Left renal pelvis (tissue), 4 donors: ENCODE data around the gene GTF2IRD1. TPM values are rescaled to one million over a fixed set of nuclear protein-coding genes. Genes with fewer than 3 reads are reported as not detected.
"Not testable (repeated sequence)": the region's sequence is repeated elsewhere in the genome, so short reads cannot be mapped to it uniquely, and the experiment has no call there.

ENCODE experiments used
- DNase-seq, 4 donors: peaks; one replicate each; pipeline ENCODE4 v3.0.0-alpha.2; 2013; ENCODE audit warnings: low read depth in 4 of 4, low spot score in 3 of 4
- polyA plus RNA-seq, 4 donors: library from polyadenylated mRNA; unstranded; fragments of 120-200 nt; gene quantifications; one replicate each; pipeline ENCODE4 v1.2.1, GENCODE V29; 2013; ENCODE audit not compliant: insufficient read length in 4 of 4

GTF2IRD1 gene
- polyA plus RNA-seq, 4 donors = 35.2 to 60.0 (median 50.9) TPM

DNA sequence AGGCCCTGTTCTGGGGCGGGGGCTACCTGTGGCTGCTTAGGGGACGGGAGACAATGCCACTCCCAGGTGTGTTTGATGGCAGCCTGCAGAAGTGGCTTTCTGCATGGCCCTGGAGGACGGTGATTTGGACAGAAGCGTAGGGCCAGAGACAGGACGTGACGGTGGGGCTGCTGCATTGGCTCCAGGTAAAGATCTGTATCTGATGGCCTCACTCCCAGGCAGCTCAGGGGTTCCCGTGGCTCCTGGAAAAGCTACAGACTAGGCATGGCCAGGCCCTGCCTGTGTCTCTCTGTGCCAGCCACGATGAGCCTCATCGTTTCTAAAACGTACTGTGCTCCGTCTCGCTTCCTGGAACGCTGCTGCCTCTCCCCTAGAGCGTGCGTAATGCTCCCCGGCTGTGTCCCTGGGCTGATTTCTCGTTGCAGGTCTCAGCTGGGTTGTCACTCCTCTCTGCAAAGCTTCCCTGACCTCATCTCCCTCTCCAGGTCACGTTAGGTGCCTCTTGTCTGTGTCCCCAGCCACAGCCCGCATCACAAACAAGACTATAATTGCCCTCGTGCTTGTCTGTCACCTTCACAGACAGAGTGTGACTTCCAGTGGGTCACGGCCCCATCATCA is 12.6 kb downstream of the GTF2IRD1 start:
- DNase-seq = no peak

DNA sequence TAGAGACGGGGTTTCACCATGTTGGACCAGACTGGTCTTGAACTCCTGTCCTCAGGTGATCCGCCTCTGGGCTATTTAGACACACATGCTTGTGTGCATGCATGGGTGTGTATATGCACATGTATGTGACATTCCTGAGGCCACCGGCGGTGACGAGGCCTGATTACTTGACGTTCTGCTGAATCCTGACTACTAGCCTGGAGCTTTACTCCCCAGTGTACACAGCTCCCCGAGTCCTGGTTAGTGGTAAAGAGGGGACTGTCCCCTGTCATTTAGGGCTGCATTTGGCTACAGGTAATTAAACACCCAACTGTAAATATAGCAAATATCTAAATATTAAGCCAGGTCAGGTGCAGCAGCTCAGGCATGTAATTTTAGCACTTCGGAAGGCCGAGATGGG is 14.2 kb downstream of the GTF2IRD1 start:
- DNase-seq = no peak

DNA sequence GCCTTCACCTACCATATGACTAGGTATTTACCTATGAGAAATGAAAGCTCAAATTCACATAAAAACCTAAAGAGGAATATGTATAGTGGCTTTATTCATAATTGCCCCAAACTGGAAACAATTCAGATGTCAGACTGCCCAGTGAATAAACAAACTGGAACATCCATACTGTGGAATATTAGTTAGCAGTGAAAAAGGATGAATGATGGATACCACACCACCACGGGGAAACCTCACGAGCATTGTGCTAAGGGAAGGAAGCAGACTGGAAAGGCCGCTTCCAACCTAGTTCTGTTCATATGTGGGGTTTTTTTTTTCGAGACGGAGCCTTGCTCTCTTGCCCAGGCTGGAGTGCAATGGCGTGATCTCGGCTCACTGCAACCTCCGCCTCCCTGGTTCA is 16.8 kb downstream of the GTF2IRD1 start:
- DNase-seq = no peak

DNA sequence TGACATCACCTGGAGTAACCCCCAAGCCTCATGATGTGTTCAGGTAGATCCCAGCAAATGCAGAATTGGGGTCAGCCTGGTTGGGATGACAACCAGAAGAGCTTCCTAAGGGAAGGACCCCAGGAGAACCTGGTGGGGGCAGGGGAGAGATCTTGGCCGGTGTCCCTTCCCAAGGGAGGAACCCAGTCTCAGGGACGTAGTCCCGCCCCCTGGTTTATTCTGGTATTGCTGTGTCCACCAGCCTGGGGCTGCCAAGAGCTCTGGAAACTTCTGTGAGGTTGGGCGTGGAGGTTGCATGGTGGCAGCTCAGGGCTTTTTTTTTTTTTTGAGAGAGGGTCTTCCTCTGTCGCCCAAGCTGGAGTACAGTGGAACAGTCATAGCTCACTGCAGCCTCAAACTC is 19.4 kb downstream of the GTF2IRD1 start:
- DNase-seq = no peak

DNA sequence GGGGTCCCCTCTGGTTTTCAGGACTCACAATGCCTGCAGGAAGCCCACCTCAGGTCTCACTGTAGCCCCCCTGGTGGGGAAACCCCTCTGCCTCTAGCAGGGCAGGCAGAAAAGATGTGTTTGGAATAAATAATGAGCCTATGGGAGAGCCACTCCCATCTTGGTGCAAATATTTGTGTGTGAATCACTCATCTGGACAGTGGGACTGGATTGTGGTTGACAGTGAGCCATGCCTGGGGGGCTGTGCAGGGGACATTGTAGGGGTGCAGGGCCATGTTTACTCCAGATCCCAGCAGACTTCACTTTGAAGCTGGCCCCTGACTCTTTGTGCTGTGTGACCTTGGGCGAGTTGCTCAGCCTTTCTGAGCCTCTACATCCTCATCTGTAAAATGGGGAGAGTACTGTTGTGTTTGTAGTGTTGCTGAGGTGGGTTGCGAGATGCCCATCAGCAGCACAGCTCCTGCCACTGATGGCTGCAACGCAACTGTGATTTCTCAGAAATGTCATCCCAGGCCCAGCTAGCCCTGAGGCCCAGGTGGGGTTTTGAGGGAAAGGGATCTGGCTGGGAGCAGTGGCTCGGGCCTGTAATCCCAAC is 20.7 kb downstream of the GTF2IRD1 start:
- DNase-seq = no peak

DNA sequence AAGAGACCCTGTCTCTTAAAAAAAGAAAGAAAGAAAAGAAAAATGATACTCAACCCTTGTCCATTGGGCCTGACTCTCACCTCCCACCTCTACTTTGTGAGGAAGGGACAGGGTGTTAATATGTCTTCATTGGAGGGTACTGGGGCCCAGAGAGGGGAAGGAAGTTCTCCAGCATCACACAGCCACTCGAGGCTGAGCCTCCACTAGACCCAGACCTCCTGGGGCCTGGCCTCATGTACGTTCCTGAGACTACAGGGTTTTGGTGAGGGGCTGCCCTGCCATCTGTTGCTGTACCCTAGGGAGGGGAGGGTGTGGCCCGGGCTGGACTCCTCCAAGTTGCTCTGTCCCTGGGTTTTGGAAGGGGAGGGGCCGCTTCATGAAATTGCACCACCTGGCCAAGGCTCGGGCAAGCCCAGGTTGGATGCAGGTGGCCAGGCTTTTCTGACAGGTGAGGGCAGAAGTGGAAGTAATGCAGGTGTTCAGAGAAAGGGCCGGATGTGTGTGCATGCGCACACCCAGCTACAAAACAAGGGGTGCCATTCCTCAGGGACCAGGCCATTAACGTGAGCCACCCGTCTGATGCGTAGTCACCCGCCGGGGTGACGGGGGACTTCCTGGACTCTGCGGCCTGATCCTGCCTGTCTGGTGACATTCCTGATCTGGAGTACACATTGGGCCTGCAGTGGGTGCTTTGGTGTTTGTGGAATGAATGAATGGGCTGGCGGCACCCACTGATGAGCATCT is 21.7 kb downstream of the GTF2IRD1 start:
- DNase-seq = no peak

DNA sequence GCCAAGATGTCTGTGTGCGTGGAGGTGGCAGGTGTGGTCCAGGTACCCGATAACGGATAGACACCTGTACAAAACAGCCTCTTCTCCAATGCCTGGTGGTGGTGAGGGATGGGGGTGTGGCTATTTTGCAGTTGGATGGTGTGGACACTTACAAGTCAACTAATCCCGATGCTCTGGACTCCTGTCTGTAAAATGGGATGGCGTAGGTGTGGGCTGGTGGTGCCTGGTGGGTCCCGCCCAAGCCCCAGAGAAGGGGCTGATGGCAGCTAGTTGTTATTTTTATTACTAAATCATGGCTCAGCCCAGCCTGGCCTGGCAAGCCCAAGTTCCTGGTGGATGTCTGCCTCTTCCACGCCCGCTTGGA is 22.3 kb downstream of the GTF2IRD1 start:
- no peak for DNase-seq

DNA sequence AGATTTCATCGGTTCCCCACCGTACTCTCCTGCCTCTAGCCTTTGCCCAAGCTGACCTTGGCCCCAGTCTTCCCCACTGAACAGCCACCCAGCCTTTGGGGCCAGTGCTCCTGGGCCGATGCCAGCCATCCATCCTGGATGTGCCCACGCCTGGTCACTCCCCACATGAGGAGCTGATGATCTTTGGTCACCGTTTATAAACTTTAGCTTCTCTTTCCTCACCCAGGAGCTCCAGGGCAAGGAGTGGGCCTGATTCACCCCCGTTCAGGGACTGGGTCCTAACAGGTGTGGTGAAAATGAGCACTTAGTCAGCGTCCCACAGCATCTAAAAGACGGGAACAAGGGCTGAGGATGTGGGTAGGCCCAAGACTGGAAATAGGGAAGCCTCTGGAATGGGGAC is 22.9 kb downstream of the GTF2IRD1 start:
- DNase-seq = no peak

DNA sequence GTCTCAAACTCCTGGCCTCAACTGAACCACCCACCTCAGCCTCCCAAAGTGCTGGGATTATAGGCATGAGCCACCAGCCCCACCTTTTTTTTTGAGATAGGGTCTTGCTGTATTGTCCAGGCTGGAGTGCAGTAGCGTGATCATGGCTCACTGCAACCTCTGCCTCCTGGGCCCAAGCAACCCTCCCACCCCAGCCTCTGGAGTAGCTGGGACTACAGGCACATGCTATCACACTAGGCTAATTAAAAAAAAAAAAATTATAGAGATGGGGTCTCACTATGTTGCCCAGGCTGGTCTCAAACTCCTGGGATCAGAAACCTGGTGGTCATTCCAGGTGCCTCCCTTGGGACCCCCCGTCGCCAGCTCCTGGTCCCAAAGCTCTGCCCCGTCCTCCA is 25.0 kb downstream of the GTF2IRD1 start:
- DNase-seq = no peak

DNA sequence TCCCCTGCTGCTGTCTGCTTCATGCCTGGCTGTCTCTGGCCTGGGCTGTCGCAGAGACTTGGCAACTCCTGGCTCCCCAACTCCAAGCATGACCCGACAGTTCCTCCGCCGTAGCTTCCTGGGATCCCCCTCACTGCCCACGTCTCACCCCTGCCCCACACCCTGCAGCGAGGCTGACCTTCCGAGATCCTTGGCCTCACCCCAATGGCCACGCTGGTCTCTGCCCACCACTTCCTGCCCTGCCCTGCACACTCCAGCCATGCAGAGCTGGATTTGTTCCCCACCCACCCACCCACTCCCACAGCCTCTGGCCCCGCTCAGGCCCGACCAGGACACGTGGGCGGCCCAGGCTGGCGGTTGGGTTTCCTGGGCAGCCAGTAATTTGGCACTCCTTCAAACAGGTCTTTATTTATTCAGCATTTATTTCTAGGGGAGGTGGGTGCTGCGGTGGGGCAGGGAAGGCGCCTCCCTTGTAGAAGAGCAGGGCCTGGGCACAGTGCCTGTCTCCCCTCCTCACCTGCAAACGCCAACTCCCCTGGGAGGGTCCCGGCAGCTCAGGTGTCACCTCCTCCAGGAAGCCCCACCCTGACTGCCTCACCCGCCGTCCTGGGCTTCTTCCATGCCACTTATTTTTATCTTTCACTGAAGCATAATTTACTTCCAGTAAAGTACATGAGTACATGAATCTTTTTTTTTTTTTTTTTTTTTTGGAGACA is 25.5 kb downstream of the GTF2IRD1 start:
- no peak for DNase-seq

DNA sequence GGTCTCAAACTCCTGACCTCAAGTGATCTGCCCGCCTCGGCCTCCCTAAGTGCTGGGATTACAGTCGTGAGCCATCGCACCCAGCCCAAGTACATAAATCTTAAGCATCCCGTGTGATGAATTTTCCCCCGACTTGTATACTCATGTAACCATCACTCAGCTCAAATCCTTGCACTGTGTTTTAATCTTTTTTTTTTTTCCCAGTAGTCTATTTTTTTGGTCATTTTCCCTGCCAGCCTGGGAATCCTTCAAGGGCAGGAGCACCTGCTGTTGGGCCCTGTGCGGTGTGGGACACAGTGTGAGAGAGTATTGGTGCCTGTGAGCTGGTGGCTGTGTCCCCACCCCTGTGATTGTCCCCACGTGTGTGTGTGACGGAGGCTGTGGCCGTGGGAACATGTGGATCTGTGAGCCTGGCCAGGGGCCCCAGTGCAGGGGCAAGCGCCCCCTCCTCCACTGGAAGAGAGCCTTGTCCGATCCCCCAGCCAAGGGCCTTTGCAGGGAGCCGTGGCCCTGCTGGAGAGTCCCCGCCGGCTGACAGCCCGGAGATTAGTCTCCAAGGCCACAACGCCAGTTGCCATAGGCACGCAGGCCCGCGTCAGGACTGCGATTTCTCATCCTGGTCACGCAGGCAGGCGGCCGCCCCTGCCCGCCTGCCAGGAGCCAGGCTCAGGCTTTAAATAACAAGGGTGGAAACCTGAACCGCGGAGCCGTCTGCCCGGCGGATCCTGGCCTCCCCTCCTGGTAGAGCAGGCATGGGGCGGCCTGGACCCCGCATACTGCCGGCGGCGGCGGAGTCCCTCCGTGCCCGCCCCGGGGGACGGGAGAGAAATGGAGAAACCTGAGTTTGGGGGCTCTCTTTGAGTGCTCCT is 26.5 kb downstream of the GTF2IRD1 start:
- DNase-seq = peak in 2 of 4 donors; percentile 68 to 73

DNA sequence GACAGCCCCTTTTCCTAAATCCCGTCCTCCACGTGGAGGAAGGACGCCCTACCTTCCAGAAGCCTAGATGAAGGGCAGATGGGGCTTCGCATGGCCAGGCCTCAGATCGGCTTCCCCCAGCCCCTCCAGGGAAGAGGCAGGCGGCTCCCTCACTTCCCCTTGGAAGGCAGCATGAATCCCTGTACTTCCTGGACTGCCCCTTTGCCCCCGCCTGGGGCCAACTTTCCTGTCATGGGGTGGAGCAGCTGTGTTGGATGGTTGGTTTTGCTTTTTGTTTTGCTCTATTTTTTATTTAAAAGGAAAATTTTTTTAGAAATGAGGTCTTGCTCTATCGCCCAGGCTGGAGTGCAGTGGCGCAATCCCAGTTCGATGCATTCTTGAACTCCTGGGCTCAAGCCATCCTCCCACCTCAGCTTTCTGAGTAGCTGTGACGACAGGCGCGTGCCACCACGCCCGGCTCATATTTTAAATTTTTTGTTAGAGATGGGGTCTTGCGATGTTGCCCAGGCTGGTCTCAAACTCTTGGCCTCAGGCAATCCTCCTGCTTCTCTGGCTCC is 27.2 kb downstream of the GTF2IRD1 start:
- no peak for DNase-seq

DNA sequence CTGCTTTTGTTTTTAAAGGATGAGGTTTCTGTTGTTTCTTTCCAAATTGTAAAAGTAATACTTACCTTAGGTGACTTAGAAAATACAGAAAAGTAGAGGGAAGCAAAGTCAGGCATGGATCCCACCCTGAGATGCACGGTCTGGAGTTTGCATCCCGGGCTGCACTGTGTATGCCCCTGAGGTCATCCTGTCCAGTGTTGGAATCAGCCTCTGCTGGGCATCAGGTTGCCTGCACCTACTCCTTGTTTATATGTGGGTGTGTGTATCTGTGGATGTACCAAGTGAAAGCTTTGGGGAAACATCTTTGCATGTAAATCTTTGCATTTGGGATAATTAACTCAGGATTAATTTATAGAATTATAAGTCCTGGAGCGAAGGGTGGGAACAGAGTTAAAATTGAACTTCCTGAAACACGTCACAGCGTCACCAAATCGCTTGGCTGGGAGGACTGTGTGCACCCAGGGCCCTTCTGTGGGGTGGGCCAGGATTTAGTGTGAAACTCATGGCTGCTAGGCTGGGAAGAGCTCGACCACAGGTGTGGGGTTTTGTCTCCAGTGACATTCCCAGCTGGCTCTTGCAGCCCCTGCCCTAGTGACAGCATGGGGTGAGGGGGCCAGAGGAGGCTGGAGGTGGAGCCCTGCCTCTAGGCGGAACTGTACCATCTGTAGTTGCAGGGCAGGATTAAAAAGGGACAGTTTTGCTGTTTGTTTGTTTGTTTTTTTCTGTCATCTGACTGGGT is 27.9 kb downstream of the GTF2IRD1 start:
- no peak for DNase-seq

DNA sequence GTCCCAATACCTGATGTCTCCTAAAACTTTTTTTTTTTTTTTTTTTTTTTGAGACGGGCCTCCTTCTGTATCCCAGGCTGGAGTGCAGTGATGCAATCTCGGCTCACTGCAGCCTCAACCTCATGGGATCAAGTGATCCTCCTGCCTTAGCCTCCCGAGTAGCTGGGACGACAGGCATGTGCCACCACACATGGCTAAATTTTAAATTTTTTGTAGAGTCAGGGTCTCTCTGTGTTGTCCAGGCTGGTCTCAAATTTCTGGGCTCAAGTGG is 28.4 kb downstream of the GTF2IRD1 start:
- no peak for DNase-seq

DNA sequence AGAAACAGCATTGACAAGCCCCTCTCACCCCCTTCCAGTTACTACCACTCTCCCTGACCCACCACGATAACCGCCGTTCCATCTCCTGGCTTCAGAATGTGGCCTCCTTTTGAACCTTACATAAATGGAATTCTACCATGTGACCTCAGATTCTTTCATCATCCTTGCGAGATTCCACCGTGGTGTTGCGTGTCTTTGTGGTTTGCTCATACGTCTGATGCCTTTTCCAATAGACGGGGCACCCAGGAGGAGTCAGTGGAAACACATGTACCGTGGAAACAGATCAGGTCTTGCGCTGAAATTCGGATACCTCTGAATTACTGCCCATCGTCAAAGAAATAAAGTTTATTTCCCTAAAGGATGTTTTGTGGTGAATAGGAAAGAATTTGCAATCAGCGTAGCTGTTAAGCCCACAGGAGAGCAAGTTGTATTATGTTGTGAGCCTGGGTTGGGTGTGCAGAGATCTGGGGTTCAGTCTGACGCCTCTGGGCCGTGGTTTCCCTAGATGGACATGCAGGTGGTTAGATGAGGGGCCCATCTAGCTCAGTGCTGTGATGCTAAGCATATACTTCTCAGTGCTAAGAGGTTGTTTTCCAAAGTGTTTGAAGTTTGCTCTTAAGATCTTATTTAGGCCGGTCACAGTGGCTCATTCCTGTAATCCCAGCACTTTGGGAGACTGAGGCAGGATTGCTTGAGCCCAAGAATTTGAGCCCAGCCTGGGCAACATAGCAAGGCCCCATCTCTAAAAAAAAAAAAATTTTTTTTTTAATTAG is 29.1 kb downstream of the GTF2IRD1 start:
- DNase-seq = no peak

DNA sequence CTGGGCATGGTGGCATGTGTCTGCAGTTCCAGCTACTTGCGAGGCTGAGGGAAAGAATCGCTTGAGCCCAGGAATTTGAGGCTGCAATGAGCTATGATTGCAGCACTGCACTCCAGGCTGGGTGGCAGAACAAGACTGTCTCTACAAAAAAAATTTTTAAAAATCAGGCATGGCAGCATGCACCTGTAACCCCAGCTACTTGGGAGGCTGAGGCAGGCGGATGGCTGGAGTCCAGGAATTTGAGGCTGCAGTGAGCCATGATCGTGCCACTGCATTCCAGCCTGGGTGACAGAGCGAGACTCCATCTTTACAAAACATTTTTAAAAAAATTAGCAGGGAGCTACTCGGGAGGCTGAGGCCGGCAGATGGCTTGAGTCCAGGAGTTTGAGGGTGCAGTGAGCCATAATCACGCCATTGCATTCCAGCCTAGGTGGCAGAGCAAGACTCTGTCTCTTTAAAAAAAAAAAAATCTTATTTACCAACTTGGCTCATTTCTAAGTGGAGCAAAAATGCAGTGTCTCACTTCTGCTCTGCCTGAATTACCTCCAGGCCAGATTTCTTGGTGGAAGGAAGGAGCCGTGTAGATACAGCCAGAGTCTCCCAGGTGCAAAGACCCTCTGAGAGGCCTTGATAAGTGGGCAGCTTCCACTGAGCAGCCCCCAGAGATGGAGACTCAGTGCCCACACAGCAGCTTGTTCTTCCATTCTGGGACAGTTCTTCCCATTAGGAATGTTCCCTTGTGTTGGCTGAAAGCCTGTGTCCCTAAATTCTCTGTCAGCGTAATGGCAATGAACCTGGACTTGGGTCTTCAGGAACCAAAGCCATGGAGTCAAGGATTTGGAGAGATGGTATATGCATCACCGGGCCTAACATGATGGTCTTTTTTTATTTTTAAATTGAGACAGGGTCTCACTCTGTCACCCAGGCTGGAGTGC is 30.0 kb downstream of the GTF2IRD1 start:
- no peak for DNase-seq

DNA sequence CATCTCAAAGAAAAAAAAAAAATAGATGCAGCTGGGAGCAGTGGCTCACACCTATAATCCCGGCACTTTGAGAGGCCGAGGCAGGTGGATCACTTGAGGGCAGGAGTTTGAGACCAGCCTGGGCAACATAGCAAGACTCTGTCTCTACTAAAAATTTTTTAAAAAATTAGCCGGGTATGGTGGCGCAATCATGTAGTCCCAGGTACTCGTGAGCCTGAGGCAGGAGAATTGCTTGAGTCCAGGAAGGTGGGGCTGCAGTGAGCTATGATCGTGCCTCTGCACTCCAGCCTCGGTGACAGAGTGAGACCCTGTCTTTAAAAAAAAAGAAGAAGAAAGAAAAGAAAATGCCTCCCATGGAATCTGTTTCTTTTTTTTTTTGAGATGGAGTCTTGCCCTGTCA is 31.9 kb downstream of the GTF2IRD1 start:
- DNase-seq = no peak

DNA sequence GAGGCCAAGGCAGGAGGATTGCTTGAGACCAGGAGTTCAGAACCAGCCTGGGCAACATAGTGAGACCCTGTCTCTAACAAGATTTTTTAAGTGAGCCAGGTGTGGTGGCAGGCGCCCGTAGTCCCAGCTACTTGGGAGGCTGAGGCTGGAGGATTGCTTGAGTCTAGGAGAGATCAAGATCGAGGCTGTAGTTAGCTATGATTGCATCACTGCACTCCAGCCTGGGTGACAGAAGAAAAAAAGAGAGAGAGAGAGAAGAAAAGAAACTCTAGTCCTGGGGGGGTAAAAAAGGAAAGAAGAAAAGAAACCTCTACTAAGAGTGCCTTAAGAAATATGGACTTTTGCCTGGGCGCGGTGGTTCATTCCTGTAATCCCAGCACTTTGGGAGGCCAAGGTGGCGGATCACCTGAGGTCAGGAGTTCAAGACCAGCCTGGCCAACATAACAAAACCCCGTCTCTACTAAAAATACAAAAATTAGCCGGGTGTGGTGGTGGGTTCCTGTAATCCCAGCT is 34.9 kb downstream of the GTF2IRD1 start:
- DNase-seq = not testable (repeated sequence)
